Measurements from ENCODE around the gene RAMP1.
"Not testable (repeated sequence)": the region's sequence is repeated elsewhere in the genome, so short reads cannot be mapped to it uniquely, and the experiment has no call there.

Gene RAMP1

GRCh38 chr2:237922641-237923361 is 63.4 kb downstream of the RAMP1 start:
- DNase-seq = peak; percentile 46

DNA sequence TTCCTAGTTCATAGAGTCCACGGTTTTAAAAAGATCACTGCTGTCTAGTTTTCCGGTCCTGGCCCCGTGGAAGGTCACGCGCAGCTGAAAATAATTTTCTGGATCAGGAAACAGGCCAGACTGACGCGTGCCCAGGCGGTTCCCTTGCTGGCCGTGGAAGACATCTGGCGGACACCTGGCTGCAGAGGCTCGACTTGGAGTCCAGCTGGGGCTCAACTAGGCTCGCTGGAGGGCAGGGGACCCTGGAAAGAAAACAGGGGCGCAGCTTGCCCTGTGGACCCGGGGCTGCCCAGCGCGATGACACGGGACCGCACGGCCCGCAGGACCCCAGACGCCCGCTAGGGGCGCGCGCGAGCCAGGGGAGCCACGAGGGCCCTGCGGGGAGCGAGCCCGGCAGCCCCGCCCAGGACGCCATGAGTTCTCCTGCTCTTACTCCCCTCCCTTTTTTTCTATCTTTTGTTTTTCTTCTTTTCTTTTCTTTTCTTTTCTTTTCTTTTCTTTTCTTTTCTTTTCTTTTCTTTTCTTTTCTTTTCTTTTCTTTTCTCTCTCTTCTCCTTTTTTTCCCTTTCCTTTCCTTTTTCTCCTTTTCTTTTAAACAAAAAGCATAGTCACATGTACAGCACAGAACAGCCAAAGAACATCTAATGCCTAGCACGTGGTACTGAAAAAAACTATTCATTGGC is 64.2 kb downstream of the RAMP1 start:
- no peak for DNase-seq

DNA sequence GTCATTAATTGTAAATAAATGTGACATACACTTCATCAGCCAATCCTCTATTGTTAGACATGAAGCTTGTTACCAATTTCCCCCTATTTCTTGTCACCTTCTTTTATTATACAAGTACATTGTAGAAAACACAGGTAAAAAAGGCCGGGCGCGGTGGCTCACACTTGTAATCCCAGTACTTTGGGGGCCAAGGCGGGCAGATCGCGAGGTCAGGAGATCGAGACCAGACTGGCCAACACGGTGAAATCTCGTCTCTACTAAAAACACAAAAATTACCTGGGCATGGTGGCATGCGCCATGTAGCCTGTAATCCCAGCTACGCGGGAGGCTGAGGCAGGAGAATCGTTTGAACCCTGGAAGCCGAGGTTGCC is 64.7 kb downstream of the RAMP1 start:
- no peak for DNase-seq

DNA sequence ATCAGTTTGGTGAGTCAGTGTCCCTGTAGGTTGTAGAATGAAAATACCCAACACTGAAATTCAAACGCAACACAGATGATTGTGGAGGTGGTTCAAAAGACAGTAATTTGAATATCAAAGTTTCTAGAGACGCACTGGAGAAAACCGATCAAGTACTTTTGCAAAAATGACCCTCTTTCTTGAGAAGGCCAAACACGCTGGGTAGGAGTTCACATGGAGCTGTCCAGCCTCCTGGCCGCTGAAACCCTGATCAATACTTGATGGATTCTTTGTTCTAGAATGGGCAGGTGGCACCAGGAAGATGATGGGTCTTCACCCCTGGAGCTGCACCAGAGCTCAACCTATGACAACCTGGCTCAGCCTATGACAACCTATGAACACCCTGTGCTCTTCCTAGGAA is 67.7 kb downstream of the RAMP1 start:
- DNase-seq = no peak

- DNase-seq = no peak
Measured at GRCh38 chr2:237927986-237928385, 68.6 kb downstream of the RAMP1 start.

DNA sequence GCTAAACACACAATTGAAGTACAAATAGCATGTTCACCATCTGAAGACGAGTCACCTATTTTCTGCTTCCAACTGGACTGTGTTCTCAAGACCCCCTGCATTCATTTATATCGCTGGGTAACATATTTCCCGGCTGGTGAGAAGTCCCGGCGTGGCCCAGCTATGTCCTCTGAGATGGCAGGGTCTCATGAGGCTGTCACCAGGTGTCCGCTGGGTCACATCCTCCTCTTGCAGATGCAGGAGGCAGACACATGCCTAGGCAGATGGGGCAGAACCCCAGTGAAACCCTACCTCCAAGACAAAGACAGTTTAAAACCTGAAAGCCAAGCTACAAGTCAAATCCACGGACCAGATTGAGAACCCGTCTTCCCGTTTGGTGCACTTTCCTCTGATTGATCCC is 70.6 kb downstream of the RAMP1 start:
- DNase-seq = no peak

DNA sequence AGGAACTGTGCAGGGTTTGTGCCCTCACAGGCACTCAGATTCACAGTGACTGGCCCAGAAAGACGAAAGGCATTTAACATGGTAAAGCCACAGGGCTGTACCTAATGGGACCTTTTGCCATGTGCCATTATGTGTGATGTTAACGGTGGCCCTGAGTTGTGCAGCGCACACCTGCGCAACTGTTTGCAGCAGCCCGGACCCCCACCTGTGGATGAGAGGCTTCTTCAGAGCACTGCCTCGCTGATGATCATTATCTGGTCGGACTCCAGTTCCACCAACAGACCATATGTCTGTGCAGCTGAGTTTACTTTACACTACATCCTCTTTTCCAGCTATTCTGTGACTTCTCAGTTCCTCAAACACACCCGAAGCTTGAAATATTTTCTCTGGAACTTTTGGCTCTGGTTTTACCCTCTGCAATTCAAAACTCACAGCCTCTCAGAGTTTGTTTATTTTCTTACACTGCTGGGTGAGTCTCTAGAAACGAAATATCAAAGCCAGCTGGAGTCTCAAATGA is 71.8 kb downstream of the RAMP1 start:
- no peak for DNase-seq

DNA sequence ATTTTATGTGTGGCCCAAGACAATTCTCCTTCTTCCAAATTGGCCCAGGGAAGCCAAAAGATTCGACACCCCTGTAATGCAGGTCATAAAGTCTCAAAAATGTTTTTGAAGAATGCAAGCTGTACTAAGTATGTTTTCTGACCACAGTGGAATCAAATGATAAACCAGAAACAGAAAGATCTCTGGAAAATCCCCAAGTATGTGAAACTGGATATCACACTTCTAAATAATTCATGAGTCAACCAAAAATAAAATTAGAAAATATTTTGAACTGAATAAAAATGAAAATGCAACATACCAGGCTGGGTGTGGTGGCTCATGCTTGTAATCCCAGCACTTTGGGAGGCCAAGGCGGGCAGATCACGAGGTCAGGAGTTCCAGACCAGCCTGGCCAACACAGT is 73.3 kb downstream of the RAMP1 start:
- no peak for DNase-seq

- no peak for DNase-seq
Measured at GRCh38 chr2:237934186-237934585, 74.8 kb downstream of the RAMP1 start.

- no peak for DNase-seq
Measured at GRCh38 chr2:237935740-237936452, 76.5 kb downstream of the RAMP1 start.

GRCh38 chr2:237939251-237939650 is 79.8 kb downstream of the RAMP1 start:
- DNase-seq = no peak

DNA sequence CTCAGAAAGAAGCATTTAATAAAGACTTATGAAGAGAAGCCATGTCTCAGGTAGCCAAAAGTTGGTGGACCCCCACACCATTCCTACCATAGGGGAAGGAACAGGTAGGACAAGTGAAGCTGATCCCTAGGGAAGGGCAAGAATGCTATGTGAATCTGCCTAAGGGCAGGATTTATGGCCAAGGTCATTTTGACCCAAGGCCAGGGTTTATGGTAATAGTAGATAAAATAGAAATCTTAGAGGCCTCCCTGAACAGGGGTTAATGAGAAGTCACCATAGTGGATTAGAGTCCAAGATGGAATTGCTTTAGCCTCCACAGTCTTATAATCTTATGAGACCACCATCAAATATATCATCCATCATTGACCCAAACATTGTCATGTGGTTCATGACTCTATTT is 81.4 kb downstream of the RAMP1 start:
- DNase-seq = no peak

DNA sequence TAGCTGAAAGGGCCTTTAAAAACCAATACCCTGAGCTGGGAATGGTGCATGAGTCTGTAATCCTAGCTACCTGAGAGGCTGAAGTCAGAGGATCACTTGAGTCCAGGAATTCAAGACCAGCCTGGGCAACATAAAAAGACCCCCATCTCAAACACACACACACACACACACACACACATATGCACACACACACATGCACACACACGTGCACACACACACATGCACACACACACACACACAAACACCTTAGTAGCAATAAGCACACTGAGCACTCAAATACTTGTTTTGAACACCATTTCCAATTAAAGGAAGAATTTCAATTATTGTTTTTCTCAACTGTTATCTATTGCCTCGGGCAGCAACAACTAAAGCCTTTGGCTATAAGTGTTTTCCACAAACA is 81.8 kb downstream of the RAMP1 start:
- no peak for DNase-seq

- no peak for DNase-seq
Measured at GRCh38 chr2:237942513-237942899, 83.1 kb downstream of the RAMP1 start.

GRCh38 chr2:237943395-237944094 is 84.1 kb downstream of the RAMP1 start:
- no peak for DNase-seq

DNA sequence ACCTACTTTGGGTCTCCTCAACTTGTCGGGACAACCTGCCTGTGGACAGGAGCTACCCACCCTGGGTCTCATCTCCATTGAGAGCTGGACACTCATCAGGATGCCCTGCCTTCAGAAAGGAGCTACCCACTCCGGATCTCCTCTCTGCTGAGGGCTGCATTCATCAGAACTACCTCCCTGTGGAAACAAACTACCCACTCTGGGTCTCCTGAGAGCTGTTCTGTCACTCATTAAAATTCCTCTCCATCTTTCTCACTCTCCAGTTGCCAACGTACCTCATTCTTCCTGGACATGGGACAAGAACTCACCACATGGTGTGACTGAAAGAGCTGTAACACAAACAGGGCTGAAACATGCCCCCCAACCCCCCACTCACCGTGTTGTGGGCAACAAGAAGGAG is 84.9 kb downstream of the RAMP1 start:
- DNase-seq = no peak

GRCh38 chr2:237946423-237946822 is 87.0 kb downstream of the RAMP1 start:
- no peak for DNase-seq

GRCh38 chr2:237951354-237951753 is 91.9 kb downstream of the RAMP1 start:
- not testable (repeated sequence) for DNase-seq

DNA sequence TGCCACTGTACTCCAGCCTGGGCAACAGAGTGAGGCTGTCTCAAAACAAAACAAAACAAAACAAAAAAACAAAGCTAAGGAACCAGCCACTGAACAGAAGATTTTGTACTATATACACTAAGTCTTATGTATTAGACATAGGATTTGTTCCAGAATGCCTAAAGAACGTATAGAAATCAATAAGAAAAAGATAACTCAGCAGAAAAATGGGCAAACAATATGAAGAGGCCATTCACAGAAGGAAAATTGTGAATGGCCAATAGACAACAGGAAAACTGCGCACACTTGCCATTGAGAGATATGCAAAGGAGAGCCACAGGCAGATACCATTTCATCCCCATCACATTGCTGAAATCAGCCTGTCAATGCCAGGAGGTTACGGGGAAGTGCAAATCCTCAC is 92.5 kb downstream of the RAMP1 start:
- no peak for DNase-seq

DNA sequence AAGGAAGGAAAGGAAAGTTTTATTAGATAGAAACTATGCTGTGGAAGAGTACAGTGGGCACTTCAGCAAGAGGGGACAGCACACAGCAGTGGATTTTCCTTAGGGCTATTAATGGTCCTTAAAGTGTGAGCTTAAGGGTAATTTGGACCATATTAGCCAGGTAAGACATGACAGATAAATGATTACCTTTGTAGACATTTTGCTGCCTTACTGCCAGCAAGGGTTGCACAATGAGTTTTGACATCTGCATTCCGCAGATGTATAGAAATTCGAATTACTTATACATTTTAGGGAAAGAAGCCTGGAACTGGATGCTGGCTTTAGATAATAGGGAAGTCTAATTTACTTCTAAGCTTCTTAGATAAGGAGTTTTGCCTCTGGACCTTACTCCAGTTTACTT is 93.4 kb downstream of the RAMP1 start:
- no peak for DNase-seq

DNA sequence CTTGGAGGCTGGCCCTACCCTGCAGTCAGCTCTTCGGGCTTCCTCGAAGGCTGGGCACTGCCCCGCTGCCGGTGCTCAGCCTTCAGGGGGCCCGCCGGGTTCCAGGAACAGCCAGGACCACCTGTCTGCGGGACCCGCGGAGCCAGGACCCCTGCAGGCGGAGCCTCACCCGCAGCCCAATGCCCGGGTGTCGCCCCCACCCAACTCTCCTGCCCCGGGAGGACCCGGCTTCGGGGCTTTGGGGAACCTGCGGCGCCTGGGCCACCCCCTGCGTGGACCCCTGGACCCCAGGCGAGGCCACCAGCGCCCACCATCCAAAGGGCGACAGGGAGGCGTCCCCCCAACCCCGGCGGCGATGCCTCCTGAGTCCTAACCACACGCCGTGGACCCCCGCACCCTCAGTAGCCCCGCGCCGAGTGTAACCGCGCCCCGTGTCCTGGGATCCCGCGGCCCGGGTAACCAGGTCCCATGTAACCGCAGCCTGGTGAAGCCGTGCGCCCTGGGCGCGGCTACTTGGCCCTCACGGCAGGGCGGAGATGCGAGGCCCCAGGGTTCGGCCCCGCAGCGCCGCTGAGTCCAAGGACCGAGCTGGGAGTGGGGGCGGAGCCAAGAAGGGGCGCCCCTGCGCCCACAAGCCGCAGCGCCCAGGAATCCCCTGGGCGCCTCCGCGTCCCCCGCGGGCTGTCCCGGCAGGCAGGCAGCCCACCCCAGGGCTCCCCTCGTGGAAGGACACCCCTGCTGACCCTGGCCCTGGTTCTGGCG is 96.4 kb downstream of the RAMP1 start:
- DNase-seq = no peak

- no peak for DNase-seq
Measured at GRCh38 chr2:237956402-237956736, 96.9 kb downstream of the RAMP1 start.

DNA sequence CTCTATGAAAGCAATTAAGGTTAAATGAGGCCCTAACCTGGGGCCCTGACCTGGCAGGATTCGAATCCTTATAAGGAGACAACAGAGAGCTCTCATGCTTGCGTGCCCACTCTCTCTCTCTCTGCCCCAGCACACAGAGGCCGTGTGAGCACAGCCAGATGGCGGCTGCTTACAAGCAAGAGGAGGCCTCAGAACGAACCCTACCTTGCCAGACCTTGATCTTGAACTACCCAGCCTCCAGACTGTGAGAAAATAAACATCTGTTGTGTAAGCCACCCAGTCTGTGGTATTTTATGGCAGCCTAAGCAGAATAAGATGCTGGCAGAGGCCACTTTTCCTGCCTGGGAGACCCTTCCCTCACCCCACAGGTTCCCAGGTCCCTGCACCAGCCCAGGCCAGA is 102.2 kb downstream of the RAMP1 start:
- DNase-seq = no peak

Measured in DMS79 treated with DMSO at 0.1 percent for 48 hours (cell line).